Coronary artery (tissue), 2 donors: ENCODE results near the gene HOXB9.

Experiments
- DNase-seq: peaks from one replicate; pipeline ENCODE4 v3.0.0-alpha.2; 2017; ENCODE audit warnings: low spot score
- H3K27ac ChIP-seq, 2 donors: fragments of 200-600 bp; sonication (generic); one replicate each; pipeline ENCODE4 v1.5.1; 2016 to 2019
- H3K4me3 ChIP-seq: fragments of 200-600 bp; sonication (generic); 2 replicates; pipeline ENCODE4 v1.5.1; 2016; ENCODE audit warnings: mild to moderate bottlenecking, moderate library complexity
- TF ChIP-seq, protein P1 (sequence below): fragments of 200-600 bp; sonication (generic); IDR thresholded peaks from one replicate; pipeline ENCODE4 v1.5.1; 2019; ENCODE audit warnings: antibody characterized with exemption

The HOXB9 gene

DNA sequence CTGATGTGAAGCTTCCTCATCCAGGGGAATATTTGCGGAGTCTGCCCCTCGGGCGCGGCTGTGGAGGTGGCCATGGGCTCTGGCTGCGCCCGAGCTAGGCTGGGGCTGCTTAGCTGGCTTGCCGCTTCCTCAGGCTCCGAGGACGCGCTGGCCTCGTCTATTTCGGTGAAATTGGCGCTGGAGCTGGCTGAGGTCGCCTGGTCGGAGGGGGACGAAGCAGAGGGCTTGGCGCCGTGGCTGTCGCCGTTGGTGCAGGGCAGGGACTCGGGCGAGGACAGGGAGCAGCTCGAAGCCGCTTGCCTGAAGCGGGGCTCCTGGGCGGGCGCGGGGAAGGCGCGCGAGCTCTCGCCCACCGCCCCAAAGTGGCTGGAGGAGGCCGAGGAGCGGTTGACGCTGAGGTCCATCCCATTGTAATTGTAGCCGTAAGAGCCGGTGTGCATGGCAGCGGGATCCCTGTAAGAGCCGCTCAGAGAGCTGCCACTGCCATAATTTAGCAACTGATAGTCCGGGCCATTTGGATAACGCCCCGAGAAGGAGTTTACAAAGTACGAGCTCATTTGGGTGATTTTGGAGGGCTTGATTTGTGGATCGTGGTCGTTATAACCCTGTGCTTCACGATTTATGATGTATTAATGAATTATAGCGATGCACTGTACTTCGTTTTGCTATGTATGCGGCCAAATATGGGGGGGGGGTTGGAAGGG, 32.9 kb downstream of the HOXB9 start, which contains the start of gene HOXB5:
Gene HOXB5 (minus strand): TSS at position 654 of the 704 bp plus-strand sequence. CDS start 97 bp downstream, at position 557.
- TF ChIP-seq, protein P1, sequence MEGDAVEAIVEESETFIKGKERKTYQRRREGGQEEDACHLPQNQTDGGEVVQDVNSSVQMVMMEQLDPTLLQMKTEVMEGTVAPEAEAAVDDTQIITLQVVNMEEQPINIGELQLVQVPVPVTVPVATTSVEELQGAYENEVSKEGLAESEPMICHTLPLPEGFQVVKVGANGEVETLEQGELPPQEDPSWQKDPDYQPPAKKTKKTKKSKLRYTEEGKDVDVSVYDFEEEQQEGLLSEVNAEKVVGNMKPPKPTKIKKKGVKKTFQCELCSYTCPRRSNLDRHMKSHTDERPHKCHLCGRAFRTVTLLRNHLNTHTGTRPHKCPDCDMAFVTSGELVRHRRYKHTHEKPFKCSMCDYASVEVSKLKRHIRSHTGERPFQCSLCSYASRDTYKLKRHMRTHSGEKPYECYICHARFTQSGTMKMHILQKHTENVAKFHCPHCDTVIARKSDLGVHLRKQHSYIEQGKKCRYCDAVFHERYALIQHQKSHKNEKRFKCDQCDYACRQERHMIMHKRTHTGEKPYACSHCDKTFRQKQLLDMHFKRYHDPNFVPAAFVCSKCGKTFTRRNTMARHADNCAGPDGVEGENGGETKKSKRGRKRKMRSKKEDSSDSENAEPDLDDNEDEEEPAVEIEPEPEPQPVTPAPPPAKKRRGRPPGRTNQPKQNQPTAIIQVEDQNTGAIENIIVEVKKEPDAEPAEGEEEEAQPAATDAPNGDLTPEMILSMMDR, result no peak
- Histone ChIP-seq H3K4me3 (peak within 1 kb of the TSS; percentile 60), H3K27ac (peak within 1 kb of the TSS in 1 of 2 donors; percentile 41)
- no peak for DNase-seq

DNA sequence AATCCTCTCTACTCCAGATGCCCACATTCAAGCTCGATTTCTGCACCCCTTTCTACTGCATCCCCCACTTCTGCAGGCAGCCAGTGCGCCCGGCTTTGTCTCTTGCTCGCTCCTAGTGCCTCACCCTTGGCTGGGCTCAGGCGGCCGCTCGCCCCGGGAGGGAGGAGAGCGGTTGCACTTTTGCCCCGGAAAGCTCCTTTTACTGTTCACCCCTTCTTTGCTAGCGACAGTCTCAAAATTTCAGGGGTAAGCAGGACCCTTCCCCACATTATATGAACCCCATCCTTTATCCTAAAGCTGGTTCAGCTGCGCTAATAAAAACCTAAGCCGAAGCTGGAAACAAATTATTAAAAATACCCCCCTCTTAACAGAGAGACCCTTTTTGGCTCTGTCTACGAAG, 33.6 kb downstream of the HOXB9 start:
- TF ChIP-seq, protein P1, result no peak
- H3K4me3 ChIP-seq, result peak overlapping the region; percentile 60
- H3K27ac ChIP-seq, result no peak overlapping the region
- DNase-seq, result no peak

DNA sequence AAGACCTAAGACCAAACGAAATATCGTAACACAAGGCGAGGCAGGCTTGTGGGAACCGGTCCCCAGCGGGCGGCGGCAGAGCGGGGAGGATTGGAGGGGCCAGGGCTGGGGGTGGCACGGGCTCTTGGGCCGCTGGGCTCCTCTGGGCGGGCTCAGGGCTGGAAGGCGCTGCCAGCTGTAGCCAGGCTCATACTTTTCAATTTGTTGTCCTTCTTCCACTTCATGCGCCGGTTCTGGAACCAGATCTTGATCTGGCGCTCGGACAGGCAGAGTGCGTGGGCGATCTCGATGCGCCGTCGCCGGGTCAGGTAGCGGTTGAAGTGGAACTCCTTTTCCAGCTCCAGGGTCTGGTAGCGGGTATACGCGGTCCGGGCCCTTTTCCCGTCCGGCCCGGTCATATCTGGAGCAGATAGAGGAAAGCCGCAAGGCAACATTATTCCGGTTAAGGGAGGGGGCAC, 34.1 kb downstream of the HOXB9 start:
- TF ChIP-seq, protein P1, result no peak
- DNase-seq, result no peak
- Histone ChIP-seq H3K27ac (no peak overlapping the region), H3K4me3 (peak overlapping the region; percentile 60)

DNA sequence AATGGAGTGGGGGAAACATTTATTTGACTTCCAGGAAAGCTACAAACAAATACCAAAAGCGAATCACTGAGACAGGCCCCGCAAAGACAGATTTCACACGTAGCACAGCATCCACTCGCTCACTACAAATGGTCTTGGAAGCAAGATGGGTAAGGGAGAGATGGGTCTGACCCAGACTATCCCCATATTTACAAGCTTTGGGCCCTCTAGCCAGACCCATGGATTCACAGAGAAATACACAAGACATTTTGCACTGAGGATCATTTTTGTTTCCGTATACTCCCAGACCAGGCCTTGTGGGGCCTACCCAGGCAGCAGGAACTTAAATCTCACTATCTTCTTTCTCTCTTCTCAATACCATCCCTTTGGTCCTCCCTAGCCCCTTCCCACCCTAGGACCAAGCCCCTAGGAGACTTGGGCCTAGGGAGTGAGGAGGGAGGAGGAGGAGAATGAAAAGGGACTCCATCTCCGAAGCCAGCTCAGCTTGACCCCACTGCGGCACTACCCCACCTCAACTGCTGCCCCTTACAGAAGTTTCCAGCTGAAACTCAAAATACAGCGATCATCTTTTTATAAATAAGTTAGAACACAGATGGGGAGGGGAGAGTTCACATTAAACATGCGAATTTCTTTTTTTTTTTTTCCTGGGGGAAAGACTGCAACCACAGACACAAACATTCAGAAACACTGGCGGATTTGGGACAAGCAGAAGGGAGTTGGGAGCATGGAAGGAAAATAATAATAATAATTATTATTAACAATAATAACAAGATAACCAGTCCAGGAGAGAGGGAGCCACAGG, 34.7 kb downstream of the HOXB9 start:
- DNase-seq, result no peak
- no peak overlapping the region for H3K27ac ChIP-seq
- no peak overlapping the region for H3K4me3 ChIP-seq
- TF ChIP-seq, protein P1, result no peak

DNA sequence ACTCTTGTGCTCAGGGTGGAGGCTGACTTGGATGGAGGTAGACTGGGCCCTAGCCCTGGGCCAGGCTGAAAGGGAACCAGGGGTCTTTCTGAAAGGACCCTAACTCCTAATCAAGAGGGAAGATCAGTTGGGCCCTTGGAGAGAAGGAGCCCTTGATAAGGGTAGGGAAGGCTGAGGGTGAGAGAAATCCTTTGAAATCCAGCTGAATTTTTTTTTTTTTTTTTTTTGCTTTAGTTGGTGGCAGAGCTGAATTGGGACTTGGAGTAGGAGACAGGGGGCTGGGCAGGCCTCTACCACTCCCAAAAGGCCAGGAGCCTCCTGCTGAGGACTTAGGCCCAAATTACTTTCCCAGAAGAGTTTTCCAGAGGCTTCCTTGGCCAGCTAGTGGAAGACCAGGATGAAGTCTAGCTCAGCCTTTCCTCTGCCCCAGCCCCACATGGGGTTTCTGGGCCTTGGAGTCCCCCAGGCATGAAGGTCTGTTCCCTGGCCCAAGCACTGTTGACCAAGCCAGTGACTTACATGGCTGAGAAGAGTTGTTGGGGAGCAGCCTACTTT, 35.5 kb downstream of the HOXB9 start:
- H3K27ac ChIP-seq, result no peak overlapping the region
- TF ChIP-seq, protein P1, result no peak
- no peak for DNase-seq
- H3K4me3 ChIP-seq, result no peak overlapping the region

DNA sequence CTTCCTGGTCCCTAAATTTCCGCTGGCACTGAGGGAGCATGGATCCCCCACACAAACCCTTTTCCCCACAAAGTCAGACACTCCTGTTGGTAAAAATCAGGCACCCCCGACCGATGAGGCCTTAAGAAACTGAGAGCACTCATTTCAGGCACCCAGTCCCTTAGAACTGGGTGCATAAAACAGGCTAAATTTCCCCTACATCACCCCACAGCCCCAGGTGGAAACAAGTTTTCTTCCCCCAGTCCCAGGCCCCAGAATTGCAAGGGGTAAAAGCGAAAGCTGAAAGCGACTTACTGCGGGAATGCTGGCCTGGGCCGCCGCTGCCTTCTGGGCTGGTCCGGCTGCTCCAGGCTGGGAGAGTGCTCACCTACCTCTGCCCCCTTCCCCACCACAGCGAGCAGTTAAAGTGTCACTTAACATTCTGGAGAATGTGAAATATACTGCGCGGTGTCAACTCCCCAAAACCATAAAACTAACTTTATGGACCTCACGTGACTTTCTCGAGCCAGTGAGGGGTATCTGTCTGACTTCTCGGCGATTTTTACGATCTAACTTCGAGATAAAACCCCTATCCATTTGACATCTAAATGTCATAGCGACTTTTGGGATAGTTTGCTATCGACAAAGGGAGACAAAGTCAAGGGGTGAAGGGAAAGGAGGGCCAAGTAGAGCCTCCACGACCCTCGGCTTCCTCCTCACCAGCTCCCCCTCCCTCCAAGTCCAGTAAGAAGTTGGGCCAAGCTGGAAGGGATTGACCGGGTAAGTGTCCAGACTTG, 36.1 kb downstream of the HOXB9 start, which contains the start of gene HOXB3:
Gene HOXB3 (minus strand): TSS at position 411 of the 776 bp plus-strand sequence. CDS start 37,767 bp downstream, outside the sequence.
- DNase-seq, result no peak
- TF ChIP-seq, protein P1, result no peak
- Histone ChIP-seq H3K4me3 (no peak within 1 kb of the TSS), H3K27ac (no peak within 1 kb of the TSS)
